Thoracic aorta endothelial cell (primary cell): Measurements from ENCODE around the gene CHAT. TPM values are rescaled to one million over a fixed set of nuclear protein-coding genes. Genes with fewer than 3 reads are reported as not detected.

Experiments
- total RNA-seq: library from RNA; depleted of rRNA; stranded (reverse); fragments of >200 nt; gene quantifications from 2 replicates; pipeline ENCODE4 v1.2.3, GENCODE V29; 2012

Gene CHAT
- not detected in 2 replicates for total RNA-seq

GRCh38 chr10:49613882-49614241 is at the start of gene CHAT:
TSS of gene CHAT (plus strand) at chr10:49614037. CDS start at chr10:49614190, 153 bp downstream.

GRCh38 chr10:49610114-49610457 is 3.8 kb upstream of the CHAT start, which contains the start of gene SLC18A3:
TSS of gene SLC18A3 (plus strand) at chr10:49610310. CDS start at chr10:49610741, 431 bp downstream.

GRCh38 chr10:49679480-49679893 is 65.7 kb downstream of the CHAT start, which contains the start of gene C10orf53:
TSS of gene C10orf53 (plus strand) at chr10:49679651. CDS start at chr10:49679698, 47 bp downstream.

Other genes with a start within 250 kb of the CHAT start
- not detected in 2 replicates for gene DRGX, start 217.9 kb upstream of the CHAT start, total RNA-seq
- gene ERCC6, start 74.9 kb upstream of the CHAT start, total RNA-seq, result 58.9 and 98.9 TPM in 2 replicates
- gene SLC18A3, start 3.7 kb upstream of the CHAT start, total RNA-seq, result not detected in 2 replicates
- not detected in 2 replicates for gene C10orf53, start 65.6 kb downstream of the CHAT start, total RNA-seq
- 0.22 and 0.27 TPM in 2 replicates for gene OGDHL, start 148.3 kb downstream of the CHAT start, total RNA-seq